ENCODE data around the gene ABHD12.
"Not testable (repeated sequence)": the region's sequence is repeated elsewhere in the genome, so short reads cannot be mapped to it uniquely, and the experiment has no call there.

Gene ABHD12

DNA sequence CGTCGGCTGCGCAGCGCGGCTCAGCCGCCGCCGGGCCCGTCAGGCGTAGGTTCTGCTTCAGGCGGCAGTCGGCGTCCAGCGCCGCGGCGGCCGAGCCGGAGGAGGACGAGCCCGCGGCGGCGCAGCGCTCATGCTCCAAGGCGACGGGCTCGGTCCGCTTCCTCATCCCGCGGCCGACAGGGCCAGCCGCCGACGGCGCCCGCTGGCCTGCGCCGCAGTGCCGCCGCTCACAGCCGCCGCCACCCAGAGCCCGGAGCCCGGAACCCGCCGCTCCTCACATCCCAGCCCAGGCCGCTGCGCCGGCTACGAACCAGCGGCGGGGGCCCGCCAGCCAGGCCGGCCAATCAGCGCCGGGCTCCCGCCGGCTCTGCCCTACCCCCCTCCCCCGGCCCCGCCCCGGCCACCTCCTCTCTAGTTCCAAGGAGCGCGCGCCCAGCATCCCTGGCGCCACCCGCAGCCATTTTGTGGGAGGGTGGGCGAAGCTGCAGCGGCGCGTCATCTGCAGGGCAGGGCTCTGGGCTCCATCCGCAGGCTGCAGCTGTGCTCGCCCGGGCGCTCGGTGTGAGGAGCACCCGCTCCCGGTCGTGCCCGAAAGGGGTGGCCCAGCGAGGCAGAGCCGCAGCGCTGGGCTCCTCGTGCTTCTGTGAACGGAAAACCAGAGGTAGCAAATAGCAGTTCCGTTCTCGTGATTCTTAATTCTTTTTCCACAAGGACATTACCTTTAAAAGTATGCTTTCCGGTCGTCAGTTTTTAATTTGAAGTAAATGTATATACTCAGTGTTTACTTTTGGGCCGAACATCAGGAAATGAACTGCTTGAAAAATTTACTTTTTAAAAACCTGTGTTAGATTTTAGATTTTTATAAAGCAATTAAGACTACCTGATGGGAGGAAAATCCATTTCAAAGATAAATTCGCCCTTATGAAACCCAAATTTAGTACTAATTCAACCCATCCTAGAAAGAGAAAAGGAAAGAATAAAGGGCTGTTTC, at the start of gene ABHD12:
Gene ABHD12, minus strand, starts transcription at position 298 of the 991 bp plus-strand sequence. Its CDS starts 132 bp downstream, at position 166.
- peak; percentile 99 for DNase-seq

DNA sequence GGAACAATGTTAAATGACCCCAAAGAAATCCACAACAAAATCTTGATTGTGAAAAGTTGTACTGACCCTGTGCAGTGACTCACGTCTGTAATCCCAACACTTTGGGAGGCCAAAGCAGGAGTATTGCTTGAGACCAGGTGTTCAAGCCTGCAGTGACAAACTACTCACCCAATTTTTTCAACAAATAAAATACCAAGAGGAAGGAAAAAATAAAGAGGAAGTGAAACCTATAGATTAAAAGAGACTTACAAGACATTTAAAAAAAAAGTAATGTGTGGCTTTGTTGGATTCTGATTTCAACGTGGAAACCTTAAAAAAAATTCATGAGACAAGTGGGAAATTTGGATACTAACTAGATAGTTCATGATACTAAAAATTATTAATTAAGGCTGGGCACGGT, 48.7 kb upstream of the ABHD12 start:
- no peak for DNase-seq

DNA sequence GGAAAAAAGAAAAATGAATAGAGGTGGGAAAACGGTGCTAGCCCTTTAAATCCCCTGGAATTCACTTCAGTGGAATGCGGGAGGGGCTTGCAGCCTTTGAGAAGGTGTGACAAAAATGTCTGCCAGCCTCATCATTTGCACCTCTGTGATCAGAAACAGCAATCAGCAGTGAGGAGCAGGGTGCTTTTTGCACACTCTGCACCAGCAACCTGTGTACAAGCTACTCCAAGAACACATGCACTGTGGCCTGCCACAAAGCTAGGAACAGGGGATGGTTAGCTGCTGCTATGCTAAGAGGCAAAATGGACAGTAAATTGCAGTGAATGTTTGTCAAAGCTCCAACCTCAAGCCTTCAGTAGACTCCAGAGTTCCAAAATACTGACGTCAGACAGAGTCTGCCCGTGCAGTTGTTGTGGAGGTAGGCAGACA, 46.5 kb upstream of the ABHD12 start:
- DNase-seq = no peak

DNA sequence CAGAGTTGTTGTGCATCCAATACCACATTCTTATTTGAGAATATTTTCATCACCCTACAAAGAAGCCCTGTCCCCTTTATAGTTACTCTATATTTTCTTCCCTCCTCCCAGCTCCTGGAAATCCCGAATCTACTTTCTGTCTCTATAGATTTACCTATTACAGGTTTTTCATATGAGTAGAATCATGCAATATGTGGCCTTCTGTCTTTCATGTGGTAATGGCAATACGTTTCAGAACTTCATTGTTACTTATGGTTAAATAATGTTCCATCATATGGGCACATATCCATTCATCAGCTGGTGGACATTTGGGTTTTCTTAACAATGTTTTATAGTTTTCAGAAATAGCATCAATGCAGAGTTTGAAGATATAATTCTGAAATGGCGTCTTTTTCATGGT, 33.9 kb upstream of the ABHD12 start:
- no peak for DNase-seq

DNA sequence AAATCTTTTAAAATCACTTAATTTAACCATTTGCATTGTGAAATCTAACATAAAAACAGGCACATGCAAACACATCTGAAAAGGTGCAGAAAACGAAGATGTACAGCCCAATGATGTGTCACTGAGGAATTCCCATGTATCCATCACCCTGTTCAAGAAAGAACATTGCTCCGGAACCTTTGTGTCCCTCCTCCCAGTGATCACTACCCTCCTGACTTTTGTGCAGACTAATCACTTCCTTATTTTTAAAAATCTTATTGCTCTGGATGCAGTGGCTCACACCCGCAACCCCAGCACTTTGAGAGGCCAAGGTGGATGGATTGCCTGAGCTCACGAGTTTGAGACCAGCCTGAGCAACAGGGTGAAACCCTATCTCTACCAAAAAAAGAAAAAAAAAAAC, 31.4 kb upstream of the ABHD12 start:
- DNase-seq = no peak

DNA sequence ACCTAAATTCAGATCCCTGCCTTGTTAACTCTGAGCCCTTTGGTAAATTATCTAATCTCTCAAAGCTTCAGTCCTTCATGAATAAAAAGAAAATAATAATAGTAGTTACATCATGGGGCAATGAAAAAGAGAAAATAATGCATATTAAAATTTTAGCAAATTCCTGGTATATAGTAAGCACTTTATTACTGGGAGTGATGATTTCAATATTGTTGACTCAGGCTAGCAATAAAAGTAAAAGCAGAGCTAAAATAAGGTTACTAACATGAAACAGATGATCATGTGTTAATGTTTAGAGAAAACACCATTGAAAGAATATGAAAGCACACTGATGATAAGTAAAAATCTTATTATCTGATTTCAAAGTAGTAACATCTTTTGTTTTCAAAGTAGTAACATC, 30.5 kb upstream of the ABHD12 start:
- no peak for DNase-seq

DNA sequence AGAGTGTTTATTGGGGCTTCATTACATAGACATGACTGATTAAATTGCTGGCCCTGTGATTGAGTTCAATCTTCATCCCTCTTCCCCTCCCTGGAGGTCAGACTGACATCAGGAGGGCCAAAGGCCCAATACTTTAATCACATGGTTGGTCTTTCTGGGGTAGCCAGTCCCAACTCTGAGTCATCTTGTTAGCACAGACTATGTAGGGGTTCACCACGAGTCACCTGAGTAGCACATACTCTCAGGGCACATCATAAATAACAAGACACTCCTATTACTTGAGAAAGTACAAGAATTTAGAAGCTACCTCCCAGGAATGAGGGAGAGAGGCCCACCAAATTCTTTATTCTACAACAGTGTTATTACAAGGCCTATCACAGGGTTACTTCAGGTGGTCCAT, 28.1 kb upstream of the ABHD12 start:
- DNase-seq = no peak

DNA sequence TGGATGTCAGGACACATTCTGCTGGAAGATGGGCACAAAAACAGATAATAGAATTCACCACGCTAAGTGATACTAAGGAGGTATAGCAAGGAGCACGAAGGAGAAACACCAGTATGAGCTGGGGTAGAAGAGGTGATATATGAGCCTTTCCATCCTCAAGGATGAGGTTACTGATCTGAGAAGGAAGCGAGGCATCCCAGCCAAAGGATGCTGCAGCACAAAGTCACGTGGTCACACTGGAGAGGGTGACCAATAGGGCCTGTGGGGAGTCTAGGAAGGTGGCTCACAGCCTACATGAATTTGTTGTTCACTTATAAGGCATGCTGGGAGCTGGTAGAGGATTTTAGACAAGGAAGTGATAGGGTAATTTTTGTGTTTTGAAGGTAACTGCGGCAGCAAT, 18.3 kb upstream of the ABHD12 start:
- no peak for DNase-seq

DNA sequence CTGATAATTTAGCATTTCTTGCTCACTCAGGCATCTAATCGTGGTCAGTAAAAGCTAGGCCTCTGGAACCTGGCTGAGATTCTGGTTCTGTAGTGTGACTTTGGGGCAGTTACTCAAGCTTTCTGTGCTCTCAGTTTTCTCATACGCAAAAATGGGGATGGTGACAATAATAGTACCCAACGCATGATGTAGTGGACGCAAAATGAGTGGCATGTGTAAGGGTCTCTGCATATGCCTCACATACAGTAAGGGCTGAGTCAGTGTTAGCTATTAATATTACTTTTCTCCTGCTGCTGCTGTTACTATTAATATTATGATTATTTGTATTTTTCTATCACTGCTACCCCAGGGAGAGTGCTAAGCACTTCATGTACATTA, 17.5 kb upstream of the ABHD12 start:
- DNase-seq = no peak

DNA sequence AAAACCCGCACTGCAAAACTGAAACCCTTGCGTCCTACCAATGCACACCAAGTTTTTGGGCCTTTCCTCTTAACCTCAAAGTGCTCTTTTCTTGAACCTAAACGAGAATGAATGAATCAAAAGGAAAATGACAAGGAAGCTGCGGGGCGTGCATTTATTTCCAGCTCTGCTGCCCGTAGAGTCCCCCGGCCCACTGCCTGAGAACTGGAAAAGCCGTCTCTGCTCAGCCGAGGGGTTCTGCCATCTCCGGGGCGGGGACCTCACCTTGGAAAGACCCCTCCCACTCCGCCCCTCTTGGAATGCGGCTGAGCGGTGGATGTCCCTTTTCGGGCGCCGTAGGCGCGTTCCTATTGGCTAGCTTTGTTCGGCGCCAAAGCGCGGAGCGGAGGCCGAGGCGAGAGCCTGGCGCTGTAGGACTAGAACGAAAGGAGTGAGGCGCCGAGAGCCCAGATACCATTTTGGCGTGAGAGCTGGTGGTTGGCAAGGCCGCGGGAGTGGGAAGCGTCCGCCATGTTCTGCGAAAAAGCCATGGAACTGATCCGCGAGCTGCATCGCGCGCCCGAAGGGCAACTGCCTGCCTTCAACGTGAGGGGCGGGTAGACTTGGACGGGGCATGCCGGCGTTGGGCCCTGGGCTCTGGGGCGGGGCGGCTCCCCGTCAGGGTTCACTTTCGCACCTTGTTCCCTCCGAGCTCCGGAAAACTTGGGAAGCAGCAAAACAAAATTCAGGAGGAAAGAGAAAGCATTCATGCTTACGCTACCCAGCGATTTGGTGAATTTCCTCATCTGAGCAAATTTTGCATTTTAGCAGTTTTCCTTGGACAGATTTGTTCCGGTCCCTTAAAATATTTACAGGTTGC, 16.9 kb upstream of the ABHD12 start, which contains the start of gene GINS1:
Gene GINS1, plus strand, starts transcription at position 363 of the 859 bp plus-strand sequence. Its CDS starts 148 bp downstream, at position 511.
- peak; percentile 96 for DNase-seq

DNA sequence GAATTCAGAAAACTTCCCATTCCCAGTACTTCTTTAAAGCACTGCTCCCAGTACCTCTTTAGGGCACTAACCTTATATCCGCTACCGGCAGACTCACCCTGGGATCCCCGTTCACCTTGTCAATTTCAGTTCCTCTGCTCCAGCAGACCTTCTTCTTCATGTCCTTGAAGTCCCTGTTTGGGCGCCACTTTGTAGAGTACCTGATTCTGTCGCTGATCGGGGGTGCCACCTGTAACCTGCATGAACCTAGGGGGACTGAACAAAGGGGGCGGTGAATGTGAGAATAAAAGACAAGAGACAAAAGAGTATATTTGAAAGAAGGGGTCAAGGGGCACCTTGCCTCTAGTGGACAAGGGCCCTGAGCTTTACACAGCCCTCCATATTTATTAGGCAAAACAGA, 11.9 kb upstream of the ABHD12 start:
- peak; percentile 28 for DNase-seq

DNA sequence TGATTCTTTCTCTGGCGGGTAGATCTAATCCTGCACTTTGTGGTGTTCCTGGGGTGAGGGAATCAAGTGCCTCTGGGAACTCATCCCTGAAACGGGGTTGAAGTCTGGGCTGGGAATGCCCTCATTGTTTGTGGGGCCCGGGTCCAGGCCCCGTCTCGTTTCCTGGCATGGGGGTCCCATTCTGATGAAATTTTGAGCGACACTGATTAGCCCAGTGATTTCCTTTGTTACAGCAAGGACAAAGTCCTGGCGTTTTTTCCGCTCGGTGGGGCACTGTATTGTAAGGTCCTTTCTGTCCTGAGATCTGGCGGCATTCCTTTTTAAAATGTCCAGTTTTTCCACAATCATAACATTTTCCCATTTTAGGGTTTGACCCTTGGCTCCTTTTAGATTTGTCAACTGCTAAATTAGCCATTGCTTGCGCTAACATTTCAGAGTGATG, 9.7 kb upstream of the ABHD12 start:
- not testable (repeated sequence) for DNase-seq

DNA sequence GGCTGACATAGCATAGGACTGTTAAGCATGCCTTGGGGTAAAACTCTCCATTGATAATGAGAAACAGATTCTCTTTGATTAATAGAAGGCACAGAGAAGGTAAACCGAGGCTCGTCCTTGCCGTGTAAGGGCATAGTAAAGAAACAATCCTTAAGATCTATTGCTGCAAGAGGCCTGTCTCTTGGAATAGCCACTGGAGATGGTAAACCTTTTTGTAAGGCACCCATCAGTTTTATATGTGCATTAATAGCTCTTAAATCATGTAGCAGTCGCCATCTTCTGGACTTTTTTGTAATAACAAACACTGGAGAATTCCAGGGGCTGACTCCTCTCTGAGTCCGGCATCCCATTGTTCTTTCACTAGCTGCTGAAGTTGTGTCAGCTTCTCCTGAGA, 8.4 kb upstream of the ABHD12 start:
- peak; percentile 85 for DNase-seq

DNA sequence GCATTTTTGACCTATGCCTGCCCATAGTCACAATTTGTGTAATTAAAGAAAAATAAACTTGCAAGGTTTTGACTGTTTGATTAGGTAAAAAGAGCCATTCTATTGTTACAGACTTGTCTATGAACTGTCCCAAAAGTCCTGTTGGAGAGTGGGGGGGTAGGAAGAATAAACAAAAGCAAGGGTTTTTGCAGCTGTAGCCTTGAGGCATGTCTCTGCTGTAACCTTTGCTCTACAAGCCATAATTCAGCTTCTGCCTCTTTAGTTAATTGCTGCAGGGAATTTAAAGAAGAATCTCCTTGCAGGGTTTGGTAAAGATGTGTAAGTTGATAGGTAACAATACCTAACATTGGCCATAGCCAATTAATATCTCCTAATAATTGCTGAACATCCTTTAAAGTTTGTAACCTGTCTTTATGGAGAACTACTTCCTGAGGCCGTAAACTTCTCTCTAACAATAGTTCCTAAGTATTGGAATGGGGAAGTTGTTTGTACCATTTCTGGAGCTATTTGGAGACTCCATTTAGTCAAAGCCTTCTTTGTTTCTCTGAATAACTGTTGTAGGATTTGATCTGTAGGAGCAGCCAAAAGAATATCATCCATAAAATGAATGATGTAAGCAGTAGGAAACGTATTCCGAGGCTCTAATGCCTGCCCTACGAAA, 7.9 kb upstream of the ABHD12 start:
- DNase-seq = no peak

DNA sequence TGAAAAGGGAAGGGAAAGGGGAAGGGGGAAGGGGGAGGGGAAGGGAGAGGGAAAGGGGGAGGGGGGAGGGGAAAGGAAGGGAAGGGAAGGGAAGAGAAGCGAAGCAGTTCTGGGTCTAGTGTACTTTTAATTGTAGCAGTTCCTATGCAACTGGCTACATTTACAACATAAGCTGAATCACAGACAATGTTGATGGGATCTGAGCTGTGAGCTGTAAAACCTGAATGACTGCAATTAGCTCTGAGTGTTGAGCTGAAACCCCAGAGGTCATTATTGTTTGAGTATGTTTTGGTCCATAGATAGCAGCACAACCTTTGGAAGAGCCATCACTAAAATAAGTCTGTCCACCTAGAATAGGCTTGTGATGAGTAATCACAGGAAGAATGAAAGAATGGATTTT, 7.2 kb upstream of the ABHD12 start:
- DNase-seq = peak; percentile 45

DNA sequence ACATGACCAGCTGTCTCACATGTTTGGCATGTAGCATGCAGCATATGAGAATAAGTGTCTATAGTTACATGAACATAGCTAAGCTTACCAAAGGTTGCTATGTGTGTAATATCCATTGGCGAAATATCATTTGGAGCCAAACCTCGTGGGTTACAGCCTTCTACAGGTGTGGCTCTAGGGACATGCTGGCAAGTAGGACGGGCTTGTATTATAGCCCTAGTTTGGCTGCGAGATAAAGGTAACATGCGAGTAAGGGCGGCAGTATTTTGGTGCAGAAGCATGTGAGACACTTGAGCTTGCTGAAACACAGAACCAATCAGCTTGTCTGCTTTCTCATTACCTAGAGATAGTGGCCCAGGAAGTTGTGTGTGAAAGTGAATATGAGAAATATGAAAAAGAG, 6.5 kb upstream of the ABHD12 start:
- no peak for DNase-seq

DNA sequence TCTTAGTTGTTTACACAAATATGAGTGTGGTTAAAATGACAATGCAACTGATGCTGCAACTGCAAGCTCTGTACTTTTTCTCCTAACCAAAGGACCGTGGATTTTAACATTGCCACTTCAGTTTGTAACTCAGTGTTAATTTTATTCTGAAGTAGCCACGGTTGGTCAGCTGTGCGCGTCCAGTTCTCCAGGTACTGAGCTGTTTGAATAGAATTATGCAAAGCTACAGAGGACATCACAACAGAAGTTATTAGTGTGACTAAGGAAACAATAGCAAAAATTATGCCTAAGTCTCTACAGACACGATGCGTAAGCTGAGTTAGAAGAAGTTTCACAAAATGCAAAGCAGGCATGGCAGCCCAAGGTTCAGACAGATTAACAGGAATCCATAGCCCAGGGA, 4.4 kb upstream of the ABHD12 start:
- no peak for DNase-seq

DNA sequence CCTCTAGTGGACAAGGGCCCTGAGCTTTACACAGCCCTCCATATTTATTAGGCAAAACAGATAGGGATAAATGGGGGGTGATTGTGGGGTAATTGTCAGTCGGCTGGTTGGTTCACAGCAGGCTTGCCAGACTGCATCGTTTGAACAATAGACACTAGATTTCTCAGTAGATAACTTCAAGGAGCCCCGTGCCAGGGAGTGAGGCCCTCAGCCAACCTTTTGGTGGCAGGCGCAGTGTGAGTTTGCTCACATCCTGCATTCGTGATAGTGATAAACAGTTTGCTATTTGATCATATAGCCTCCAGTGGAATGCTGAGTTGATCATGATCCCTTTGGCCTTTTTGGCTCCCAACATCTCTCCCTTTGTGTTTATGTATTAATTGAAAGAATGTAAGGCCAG, 3.6 kb upstream of the ABHD12 start:
- DNase-seq = no peak

DNA sequence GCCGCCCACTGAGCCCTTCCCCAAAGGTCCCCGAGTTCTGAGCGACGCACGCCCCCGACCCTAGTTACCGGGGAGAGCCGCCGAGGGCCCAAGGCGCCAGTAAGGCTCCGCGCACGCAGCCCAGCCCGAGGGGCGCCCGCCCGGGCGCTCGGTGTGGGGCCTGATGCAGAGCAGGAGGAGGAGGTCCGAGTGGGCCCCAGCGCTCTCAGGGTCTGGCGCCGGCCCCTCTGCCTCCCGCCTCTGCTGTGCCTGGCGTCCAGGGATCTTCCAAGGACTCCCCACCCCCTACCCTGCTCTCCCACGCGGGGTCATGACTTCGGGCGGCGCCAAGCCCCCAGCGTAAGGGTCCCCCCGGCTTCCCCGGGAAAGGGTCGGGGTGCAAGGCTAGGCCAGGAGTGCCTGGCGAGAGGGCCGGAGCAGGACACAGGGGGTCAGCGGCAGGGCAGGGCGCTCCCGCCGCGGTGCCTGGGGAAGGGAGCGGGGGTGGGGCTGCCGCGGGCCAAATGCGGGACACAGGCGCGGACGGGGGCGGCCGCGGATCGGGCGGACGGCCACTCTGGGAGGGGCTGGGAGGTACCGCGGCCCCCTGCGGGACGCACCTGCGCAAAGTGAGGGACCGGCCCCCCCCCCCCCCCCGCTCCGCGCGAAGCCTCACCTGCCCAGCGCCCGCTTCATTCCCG, 637 bp downstream of the ABHD12 start:
- peak; percentile 63 for DNase-seq

DNA sequence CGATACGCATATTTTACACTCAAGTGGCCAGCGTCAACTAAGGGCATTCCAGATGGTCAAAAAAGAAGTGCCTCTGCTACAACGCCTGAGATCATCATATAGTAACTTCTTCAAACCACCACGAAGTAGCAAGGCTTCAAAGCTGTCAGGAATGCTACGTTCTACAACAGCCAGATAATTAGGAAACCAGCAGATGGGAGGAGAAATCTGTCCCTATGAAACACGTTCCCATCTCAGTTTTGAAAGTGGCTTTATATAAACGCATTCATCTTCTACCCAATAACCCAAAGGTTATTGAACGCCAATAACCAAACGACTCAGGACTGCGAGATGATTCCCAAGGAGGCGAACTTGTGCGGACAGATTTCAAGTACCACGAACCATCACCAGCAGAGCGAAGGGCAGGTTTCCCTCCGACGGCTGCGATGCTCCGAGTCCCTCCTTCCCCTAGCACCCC, 1.2 kb downstream of the ABHD12 start:
- peak; percentile 63 for DNase-seq

DNA sequence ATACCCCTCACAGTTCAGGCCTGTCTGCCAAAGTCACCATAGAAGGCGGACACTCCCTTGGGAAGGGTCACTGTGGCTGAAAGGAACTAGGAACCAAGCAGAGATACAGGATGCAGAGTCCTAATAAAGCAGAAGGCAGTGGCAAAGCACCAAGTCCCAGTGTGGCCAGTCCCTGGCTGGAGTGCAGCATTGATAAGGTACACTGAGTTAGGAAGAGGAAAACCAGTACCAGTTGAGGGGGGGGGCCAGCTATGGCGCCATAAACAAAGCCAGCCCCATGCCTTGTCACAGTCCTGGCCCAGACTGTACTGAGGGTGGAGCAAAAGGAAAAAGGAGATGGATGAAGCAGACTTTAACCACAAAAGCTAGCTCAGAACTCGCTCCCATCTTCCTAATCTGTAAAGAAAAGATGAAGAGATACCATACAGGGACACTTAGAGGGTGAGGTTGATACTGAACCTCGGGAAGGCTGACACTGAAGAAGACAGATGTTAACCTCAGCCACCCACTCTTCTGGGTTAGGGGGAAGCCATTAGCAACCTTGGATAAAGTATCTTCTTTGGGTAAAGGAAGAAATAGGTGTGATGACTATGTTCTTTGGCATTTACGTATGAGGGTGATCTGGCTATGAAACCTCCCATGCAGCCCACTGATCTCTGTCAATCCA, 7.8 kb downstream of the ABHD12 start:
- DNase-seq = no peak
